DOHH2 (cell line): Measurements from ENCODE around the gene DOCK6.

Experiments
- H3F3A ChIP-seq: fragments of 200-600 bp; sonication (generic), shearing (Covaris generic); 2 replicates; pipeline ENCODE4 v1.6.0; 2016; ENCODE audit warnings: antibody characterized with exemption, mild to moderate bottlenecking; ENCODE audit not compliant: control insufficient read depth, insufficient read depth
- H3K27ac ChIP-seq: fragments of 200-600 bp; sonication (generic); 2 replicates; pipeline ENCODE4 v1.5.1; 2014; ENCODE audit warnings: low read depth, mild to moderate bottlenecking, low read length, moderate library complexity
- H3K27me3 ChIP-seq: fragments of 200-600 bp; sonication (generic); 2 replicates; pipeline ENCODE4 v1.6.1; 2014; ENCODE audit warnings: mild to moderate bottlenecking, low read length, mixed read lengths; ENCODE audit not compliant: control insufficient read depth
- H3K36me3 ChIP-seq: fragments of 200-600 bp; sonication (generic); 2 replicates; pipeline ENCODE4 v1.6.1; 2014; ENCODE audit warnings: mild to moderate bottlenecking, low read length, moderate library complexity, mixed read lengths; ENCODE audit not compliant: control insufficient read depth
- H3K4me1 ChIP-seq: fragments of 200-600 bp; sonication (generic); 2 replicates; pipeline ENCODE4 v1.6.1; 2014; ENCODE audit warnings: mild to moderate bottlenecking, low read length, mixed read lengths; ENCODE audit not compliant: control insufficient read depth
- H3K4me2 ChIP-seq: fragments of 200-600 bp; sonication (generic); 2 replicates; pipeline ENCODE4 v1.6.0; 2014; ENCODE audit warnings: mild to moderate bottlenecking, low read length, moderate library complexity
- H3K4me3 ChIP-seq: fragments of 200-600 bp; sonication (generic); 2 replicates; pipeline ENCODE4 v1.5.1; 2014; ENCODE audit warnings: mild to moderate bottlenecking, low read length, mixed read lengths
- H3K79me2 ChIP-seq: fragments of 200-600 bp; sonication (generic); 2 replicates; pipeline ENCODE4 v1.6.1; 2014; ENCODE audit warnings: mild to moderate bottlenecking, low read length, mixed read lengths; ENCODE audit not compliant: control insufficient read depth
- H3K9me2 ChIP-seq: fragments of 200-600 bp; sonication (generic); replicated peaks from 2 replicates; pipeline ENCODE4 v1.6.1; 2014; ENCODE audit warnings: mild to moderate bottlenecking, low read length, mixed read lengths; ENCODE audit not compliant: control insufficient read depth
- H3K9me3 ChIP-seq: fragments of 200-600 bp; sonication (generic); 2 replicates; pipeline ENCODE4 v1.6.1; 2014; ENCODE audit warnings: antibody characterized with exemption, low read length, mixed read lengths; ENCODE audit not compliant: control insufficient read depth, insufficient read depth
- H4K20me1 ChIP-seq: fragments of 200-600 bp; sonication (generic); 2 replicates; pipeline ENCODE4 v1.6.0; 2014; ENCODE audit warnings: low read depth, mild to moderate bottlenecking, antibody characterized with exemption, low read length, moderate library complexity; ENCODE audit not compliant: control insufficient read depth, insufficient read depth
- CTCF ChIP-seq: fragments of 200-600 bp; sonication (generic); IDR thresholded peaks from one replicate; pipeline ENCODE4 v1.5.1; 2014; ENCODE audit warnings: antibody characterized with exemption, mild to moderate bottlenecking, low read depth, low read length; ENCODE audit not compliant: poor library complexity, severe bottlenecking
- EZH2phosphoT487 ChIP-seq: fragments of 200-600 bp; sonication (generic); IDR thresholded peaks from 2 replicates; pipeline ENCODE4 v1.6.1; 2017; ENCODE audit warnings: borderline replicate concordance, mild to moderate bottlenecking, antibody characterized with exemption, low read length, moderate library complexity, mixed read lengths

Gene DOCK6

GRCh38 chr19:11251217-11251616 lies 11.1 kb downstream of the DOCK6 start:
- peaks cover 29% of the 10 kb centered on the region for H3K36me3 ChIP-seq
- no peak overlapping the region for H3K27ac ChIP-seq
- H3F3A ChIP-seq: no peaks in the 10 kb centered on the region
- H3K79me2 ChIP-seq: no peaks in the 10 kb centered on the region
- no peaks in the 10 kb centered on the region for H3K9me2 ChIP-seq
- no peak for TF ChIP-seq CTCF
- no peak for TF ChIP-seq EZH2phosphoT487
- no peaks in the 10 kb centered on the region for H4K20me1 ChIP-seq
- no peak overlapping the region for H3K4me3 ChIP-seq
- H3K4me1 ChIP-seq: no peaks in the 10 kb centered on the region
- H3K9me3 ChIP-seq: no peaks in the 10 kb centered on the region
- no peaks in the 10 kb centered on the region for H3K27me3 ChIP-seq
- no peak overlapping the region for H3K4me2 ChIP-seq

- Histone ChIP-seq H3K27ac (no peak overlapping the region), H3K4me2 (no peak overlapping the region), H3K4me1 (no peaks in the 10 kb centered on the region), H3K79me2 (no peaks in the 10 kb centered on the region), H3F3A (no peaks in the 10 kb centered on the region), H3K9me2 (no peaks in the 10 kb centered on the region), H3K27me3 (no peaks in the 10 kb centered on the region), H3K4me3 (no peak overlapping the region), H4K20me1 (no peaks in the 10 kb centered on the region), H3K9me3 (no peaks in the 10 kb centered on the region), H3K36me3 (peaks cover 29% of the 10 kb centered on the region)
- no peak for TF ChIP-seq CTCF
- no peak for TF ChIP-seq EZH2phosphoT487
Measured at GRCh38 chr19:11248852-11249251, 13.5 kb downstream of the DOCK6 start.

GRCh38 chr19:11247934-11248333 lies 14.4 kb downstream of the DOCK6 start:
- Histone ChIP-seq H3F3A (no peaks in the 10 kb centered on the region), H3K27ac (no peak overlapping the region), H4K20me1 (peaks cover 3% of the 10 kb centered on the region; the same call in 1 of the 2 replicates), H3K9me2 (no peaks in the 10 kb centered on the region), H3K9me3 (no peaks in the 10 kb centered on the region), H3K27me3 (no peaks in the 10 kb centered on the region), H3K79me2 (no peaks in the 10 kb centered on the region), H3K36me3 (peaks cover 31% of the 10 kb centered on the region), H3K4me2 (no peak overlapping the region), H3K4me1 (peaks cover 3% of the 10 kb centered on the region), H3K4me3 (no peak overlapping the region)
- TF ChIP-seq EZH2phosphoT487 (no peak), CTCF (no peak)
